Measurements from ENCODE around the gene SYT11. TPM values are rescaled to one million over a fixed set of nuclear protein-coding genes. Genes with fewer than 3 reads are reported as not detected.

Gene SYT11
- total RNA-seq, 1 donor from 2014 or later = 11.3 TPM

Other genes with a start within 250 kb of the SYT11 start
- gene MSTO1, start 249.3 kb upstream of the SYT11 start, total RNA-seq = 80.0 TPM
- 91.7 TPM for gene YY1AP1, start 170.8 kb upstream of the SYT11 start, total RNA-seq
- 122 TPM for gene DAP3, start 170.5 kb upstream of the SYT11 start, total RNA-seq
- gene GON4L, start 2.4 kb upstream of the SYT11 start, total RNA-seq = 82.9 TPM
- 29.8 TPM for gene RIT1, start 51.8 kb downstream of the SYT11 start, total RNA-seq
- 83.8 TPM for gene KHDC4, start 74.8 kb downstream of the SYT11 start, total RNA-seq
- not detected for gene RXFP4, start 82.1 kb downstream of the SYT11 start, total RNA-seq
- 104 TPM for gene ARHGEF2, start 119.0 kb downstream of the SYT11 start, total RNA-seq
- gene SSR2, start 161.4 kb downstream of the SYT11 start, total RNA-seq = 189 TPM
- gene UBQLN4, start 194.2 kb downstream of the SYT11 start, total RNA-seq = 40.0 TPM
- gene LAMTOR2, start 195.2 kb downstream of the SYT11 start, total RNA-seq = 47.5 TPM
- 182 TPM for gene RAB25, start 201.6 kb downstream of the SYT11 start, total RNA-seq
- gene MEX3A, start 222.9 kb downstream of the SYT11 start, total RNA-seq = 1.2 TPM

All from ureter (tissue), 1 donor.